Hepatocyte (in vitro differentiated cells): ENCODE data around the gene FRA10AC1.

Source experiments
- CTCF ChIP-seq: fragments of 200-600 bp; sonication (generic); IDR thresholded peaks from 2 replicates; pipeline ENCODE4 v1.5.1; 2016; ENCODE audit warnings: antibody characterized with exemption, mild to moderate bottlenecking; ENCODE audit not compliant: poor library complexity
- EZH2 ChIP-seq: fragments of 200-600 bp; sonication (generic); IDR thresholded peaks from 2 replicates; pipeline ENCODE4 v1.6.1; 2016; ENCODE audit warnings: antibody characterized with exemption, mild to moderate bottlenecking, borderline replicate concordance
- EZH2phosphoT487 ChIP-seq: fragments of 200-600 bp; sonication (generic); IDR thresholded peaks from one replicate; pipeline ENCODE4 v1.6.1; 2018; ENCODE audit warnings: antibody characterized with exemption, mild to moderate bottlenecking, low read depth, moderate library complexity; ENCODE audit not compliant: unreplicated experiment, severe bottlenecking

DNA sequence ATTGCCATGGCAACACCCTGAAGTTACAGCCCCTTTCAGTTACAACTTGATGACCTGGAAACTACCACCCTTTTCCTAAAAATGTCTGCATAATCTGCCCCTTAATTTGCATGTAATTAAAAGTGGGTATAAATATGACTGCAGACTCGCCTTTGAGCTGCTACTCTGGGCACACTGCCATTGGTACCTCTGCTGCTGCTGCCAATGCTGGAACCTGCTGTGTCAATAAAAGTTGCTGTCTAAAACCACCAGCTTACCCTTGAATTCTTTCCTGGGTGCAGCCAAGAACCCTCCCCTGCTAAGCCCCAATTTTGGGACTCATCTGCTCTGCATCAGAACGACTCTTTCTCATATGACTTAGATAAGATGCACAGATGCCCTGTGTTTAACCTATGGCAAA lies 10.2 kb upstream of the FRA10AC1 start:
- no peak for TF ChIP-seq CTCF
- TF ChIP-seq EZH2: no peak
- no peak for TF ChIP-seq EZH2phosphoT487
